GM23338 (cell line): ENCODE measurements around the gene ANKRD23. TPM values are rescaled to one million over a fixed set of nuclear protein-coding genes. Genes with fewer than 3 reads are reported as not detected.
"Not testable (repeated sequence)": the region's sequence is repeated elsewhere in the genome, so short reads cannot be mapped to it uniquely, and the experiment has no call there.

ENCODE experiments used
- ATAC-seq: fragments of 200-7000 bp; cut with Tn5 transposase; 3 replicates; pipeline ENCODE4 v1.9.1; 2020
- DNase-seq: peaks from one replicate; pipeline ENCODE4 v3.0.0-alpha.2; 2015; ENCODE audit warnings: low spot score
- H2AFZ ChIP-seq: fragments of 200-600 bp; sonication (generic); 2 replicates; pipeline ENCODE4 v1.8.0; 2016; ENCODE audit warnings: antibody characterized with exemption, mild to moderate bottlenecking, moderate library complexity
- H3F3A ChIP-seq: fragments of 200-600 bp; sonication (generic); replicated peaks from 2 replicates; pipeline ENCODE4 v1.8.0; 2017; ENCODE audit warnings: antibody characterized with exemption, mixed run types, low read depth
- H3K27ac ChIP-seq: fragments of 200-600 bp; sonication (generic); 2 replicates; pipeline ENCODE4 v1.6.1; 2016; ENCODE audit warnings: low read depth
- H3K27me3 ChIP-seq: fragments of 200-600 bp; sonication (generic); 2 replicates; pipeline ENCODE4 v1.8.0; 2016; ENCODE audit warnings: mild to moderate bottlenecking, mixed run types, moderate library complexity; ENCODE audit not compliant: insufficient read depth
- H3K36me3 ChIP-seq: fragments of 200-600 bp; sonication (generic); 2 replicates; pipeline ENCODE4 v1.8.0; 2016; ENCODE audit warnings: mild to moderate bottlenecking; ENCODE audit not compliant: insufficient read depth
- H3K4me1 ChIP-seq: fragments of 200-600 bp; sonication (generic); 2 replicates; pipeline ENCODE4 v1.8.0; 2016; ENCODE audit warnings: mild to moderate bottlenecking, moderate library complexity; ENCODE audit not compliant: insufficient read depth
- H3K4me2 ChIP-seq: fragments of 200-600 bp; sonication (generic); 2 replicates; pipeline ENCODE4 v1.7.1; 2017; ENCODE audit warnings: mixed run types
- H3K4me3 ChIP-seq: fragments of 200-600 bp; sonication (generic); 2 replicates; pipeline ENCODE4 v1.6.1; 2016; ENCODE audit warnings: mixed run types
- H3K79me2 ChIP-seq: fragments of 200-600 bp; sonication (generic); replicated peaks from 2 replicates; pipeline ENCODE4 v1.8.0; 2017; ENCODE audit warnings: mild to moderate bottlenecking; ENCODE audit not compliant: insufficient read depth
- H3K9me2 ChIP-seq: fragments of 200-600 bp; sonication (generic); 2 replicates; pipeline ENCODE4 v1.8.0; 2017; ENCODE audit not compliant: insufficient read depth
- H4K20me1 ChIP-seq: fragments of 200-600 bp; sonication (generic); replicated peaks from 2 replicates; pipeline ENCODE4 v1.8.0; 2017; ENCODE audit warnings: mild to moderate bottlenecking; ENCODE audit not compliant: insufficient read depth
- H3K27ac Mint-ChIP-seq: 2 replicates; pipeline ENCODE4 v1.8.0; 2020; ENCODE audit warnings: inconsistent platforms, mild to moderate bottlenecking, moderate library complexity, mixed read lengths
- H3K27me3 Mint-ChIP-seq: 3 replicates; pipeline ENCODE4 v1.8.0; 2022; ENCODE audit warnings: low read depth, mild to moderate bottlenecking, moderate library complexity, mixed read lengths, inconsistent platforms; ENCODE audit not compliant: insufficient read depth, poor library complexity
- H3K36me3 Mint-ChIP-seq: 3 replicates; pipeline ENCODE4 v1.8.0; 2021; ENCODE audit warnings: low read depth, mild to moderate bottlenecking, inconsistent platforms, moderate library complexity, mixed read lengths
- H3K4me1 Mint-ChIP-seq: 3 replicates; pipeline ENCODE4 v1.8.0; 2020; ENCODE audit warnings: mild to moderate bottlenecking, inconsistent platforms, mixed read lengths
- H3K4me3 Mint-ChIP-seq: 3 replicates; pipeline ENCODE4 v1.8.0; 2021; ENCODE audit warnings: moderate library complexity, mild to moderate bottlenecking, inconsistent platforms, mixed read lengths
- H3K9me3 Mint-ChIP-seq: 3 replicates; pipeline ENCODE4 v1.8.0; 2020; ENCODE audit warnings: moderate library complexity, mild to moderate bottlenecking, inconsistent platforms, mixed read lengths
- CREB1 ChIP-seq: fragments of 250-450 bp; sonication (Bioruptor Pico); IDR thresholded peaks from 2 replicates; pipeline ENCODE4 v1.5.0; 2020; ENCODE audit warnings: low read depth, mild to moderate bottlenecking, moderate library complexity
- EZH2phosphoT487 ChIP-seq: fragments of 200-600 bp; sonication (generic); IDR thresholded peaks from one replicate; pipeline ENCODE4 v1.8.1; 2018; ENCODE audit warnings: antibody characterized with exemption; ENCODE audit not compliant: unreplicated experiment
- STAT1 ChIP-seq: IDR thresholded peaks from one replicate; pipeline ENCODE4 v1.6.1; 2016; ENCODE audit warnings: antibody characterized with exemption; ENCODE audit not compliant: unreplicated experiment
- ZNF331 ChIP-seq: fragments of 250-450 bp; sonication (Bioruptor Pico); IDR thresholded peaks from 2 replicates; pipeline ENCODE4 v1.5.0; 2020; ENCODE audit warnings: low read depth, mild to moderate bottlenecking, moderate library complexity
- polyA plus RNA-seq: library from polyadenylated mRNA; unstranded; fragments of >200 nt; fragmentation: Nextera tagmentation; extraction: Ambion mirVana; gene quantifications from 2 replicates; pipeline ENCODE4 v1.2.1, GENCODE V29; 2016
- total RNA-seq: library from RNA; depleted of rRNA; stranded (reverse); fragments of >200 nt; shearing (Covaris generic); gene quantifications from 2 replicates; pipeline ENCODE4 v1.2.3, GENCODE V29; 2014
- TF ChIP-seq, protein P1 (sequence below), 2 experiments: fragments of 200-600 bp in 1 of 2; sonication (generic) in 1 of 2; conservative IDR thresholded peaks; 2 replicates each; pipeline versions ENCODE4 v1.5.1 to v1.6.1; 2016 to 2017; ENCODE audit warnings: antibody characterized with exemption in 2 of 2, low read depth in 2 of 2, mild to moderate bottlenecking in 2 of 2, moderate library complexity in 1 of 2
- TF ChIP-seq, protein P2 (sequence below): IDR thresholded peaks from one replicate; pipeline ENCODE4 v1.6.1; 2018; ENCODE audit warnings: antibody characterized with exemption; ENCODE audit not compliant: unreplicated experiment
- TF ChIP-seq, protein P3 (sequence below): fragments of 250-450 bp; sonication (Bioruptor Pico); IDR thresholded peaks from 2 replicates; pipeline ENCODE4 v1.5.0; 2020; ENCODE audit warnings: mild to moderate bottlenecking, moderate library complexity

Gene ANKRD23
- total and polyA plus RNA-seq, 2 experiments from 2014 or later: 4.0 to 5.0 TPM

DNA sequence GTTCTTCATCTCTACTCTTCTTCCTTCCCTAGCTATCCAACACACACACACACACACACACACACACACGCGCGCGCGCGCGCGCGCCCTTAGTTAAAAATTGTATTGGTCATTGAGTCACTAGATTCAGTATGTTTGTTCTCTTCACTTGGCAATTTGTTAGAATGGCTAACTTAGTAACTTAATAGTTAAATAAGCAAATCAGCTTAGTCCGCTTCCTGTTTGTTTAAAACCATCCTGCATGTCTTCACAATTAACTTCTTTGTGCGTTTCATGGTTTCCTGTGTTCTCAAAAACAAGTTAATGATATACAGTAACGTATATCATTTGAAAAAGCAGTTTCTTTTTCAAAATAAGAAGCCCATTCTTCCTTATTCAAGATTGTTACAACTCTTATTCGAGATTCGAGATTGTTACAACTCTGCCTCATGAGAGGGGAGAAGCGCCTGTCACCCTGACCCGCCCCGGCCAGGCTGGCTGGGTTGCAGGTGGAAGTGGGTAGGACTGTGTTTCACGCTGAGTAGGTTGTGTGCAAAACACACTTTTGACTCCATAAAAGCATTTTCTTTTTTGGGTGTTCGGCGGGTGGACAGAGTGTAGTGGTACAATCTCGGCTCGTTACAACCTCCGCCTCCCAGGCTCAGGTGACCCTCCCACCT, 37.2 kb downstream of the ANKRD23 start (continued):
- TF ChIP-seq, protein P1, sequence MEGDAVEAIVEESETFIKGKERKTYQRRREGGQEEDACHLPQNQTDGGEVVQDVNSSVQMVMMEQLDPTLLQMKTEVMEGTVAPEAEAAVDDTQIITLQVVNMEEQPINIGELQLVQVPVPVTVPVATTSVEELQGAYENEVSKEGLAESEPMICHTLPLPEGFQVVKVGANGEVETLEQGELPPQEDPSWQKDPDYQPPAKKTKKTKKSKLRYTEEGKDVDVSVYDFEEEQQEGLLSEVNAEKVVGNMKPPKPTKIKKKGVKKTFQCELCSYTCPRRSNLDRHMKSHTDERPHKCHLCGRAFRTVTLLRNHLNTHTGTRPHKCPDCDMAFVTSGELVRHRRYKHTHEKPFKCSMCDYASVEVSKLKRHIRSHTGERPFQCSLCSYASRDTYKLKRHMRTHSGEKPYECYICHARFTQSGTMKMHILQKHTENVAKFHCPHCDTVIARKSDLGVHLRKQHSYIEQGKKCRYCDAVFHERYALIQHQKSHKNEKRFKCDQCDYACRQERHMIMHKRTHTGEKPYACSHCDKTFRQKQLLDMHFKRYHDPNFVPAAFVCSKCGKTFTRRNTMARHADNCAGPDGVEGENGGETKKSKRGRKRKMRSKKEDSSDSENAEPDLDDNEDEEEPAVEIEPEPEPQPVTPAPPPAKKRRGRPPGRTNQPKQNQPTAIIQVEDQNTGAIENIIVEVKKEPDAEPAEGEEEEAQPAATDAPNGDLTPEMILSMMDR (conservative IDR thresholded peaks at IDR 0.05; ENCODE audit: low read depth in 2 of 2): no peak

DNA sequence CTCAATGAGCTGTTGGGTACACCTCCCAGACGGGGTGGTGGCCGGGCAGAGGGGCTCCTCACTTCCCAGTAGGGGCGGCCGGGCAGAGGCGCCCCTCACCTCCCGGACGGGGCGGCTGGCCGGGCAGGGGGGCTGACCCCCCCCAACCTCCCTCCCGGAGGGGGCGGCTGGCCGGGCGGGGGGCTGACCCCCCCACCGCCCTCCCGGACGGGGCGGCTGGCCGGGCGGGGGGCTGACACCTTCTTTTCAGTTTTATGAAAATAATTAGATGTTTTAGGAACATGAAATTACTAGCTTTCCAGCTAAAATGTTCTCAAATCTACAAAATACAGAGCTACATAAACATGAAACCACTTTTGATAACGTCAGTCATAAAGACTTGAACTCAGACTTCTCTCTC, 37.9 kb downstream of the ANKRD23 start:
- H3K4me3 Mint-ChIP-seq, H3K27ac Mint-ChIP-seq, H3K27me3 Mint-ChIP-seq, H3K4me1 ChIP-seq, H3K79me2 ChIP-seq, H3K9me3 Mint-ChIP-seq, H3K4me1 Mint-ChIP-seq, H3K27me3 ChIP-seq, H2AFZ ChIP-seq, H3K4me3 ChIP-seq, ATAC-seq, H3K36me3 ChIP-seq, H3K4me2 ChIP-seq, H3K27ac ChIP-seq, H3K9me2 ChIP-seq, H3F3A ChIP-seq, H4K20me1 ChIP-seq, DNase-seq: not testable (repeated sequence)
- peaks cover 13% of the 10 kb centered on the region; the same call in 2 of the 3 replicates for H3K36me3 Mint-ChIP-seq

DNA sequence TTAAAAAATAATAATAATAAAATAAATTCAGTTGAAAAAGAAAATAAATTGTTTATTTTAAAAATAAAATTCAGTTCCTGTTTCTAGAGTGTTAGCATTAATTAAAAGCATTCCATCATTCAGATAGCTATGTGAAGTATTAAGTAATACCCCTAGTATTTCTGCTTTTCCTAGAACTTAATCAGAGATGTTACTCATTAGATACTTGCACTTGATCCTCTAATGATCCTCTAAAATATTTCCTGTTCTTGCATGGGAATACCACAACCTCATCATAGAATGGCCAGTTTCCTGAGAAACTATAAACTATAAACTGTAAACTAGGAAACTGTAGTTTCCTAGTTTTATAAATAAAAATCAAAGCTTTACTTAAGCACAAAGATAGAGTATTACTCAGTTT, 38.8 kb downstream of the ANKRD23 start:
- H4K20me1 ChIP-seq: no peaks in the 10 kb centered on the region
- H3K4me2 ChIP-seq: no peak overlapping the region
- no peaks in the 10 kb centered on the region for H3K4me1 ChIP-seq
- H3K36me3 ChIP-seq: no peaks in the 10 kb centered on the region
- H3K79me2 ChIP-seq: no peaks in the 10 kb centered on the region
- H3K27me3 Mint-ChIP-seq: peaks cover 2% of the 10 kb centered on the region
- peaks cover 13% of the 10 kb centered on the region; the same call in 2 of the 3 replicates for H3K36me3 Mint-ChIP-seq
- ATAC-seq: no peak
- no peak for DNase-seq
- H3K27me3 ChIP-seq: no peaks in the 10 kb centered on the region
- H3K4me3 ChIP-seq: no peak overlapping the region
- no peaks in the 10 kb centered on the region; the same call in 1 of the 2 replicates for H3F3A ChIP-seq
- peaks cover 6% of the 10 kb centered on the region; the same call in 1 of the 3 replicates for H3K9me3 Mint-ChIP-seq
- no peak overlapping the region for H3K27ac ChIP-seq
- H3K9me2 ChIP-seq: no peaks in the 10 kb centered on the region
- no peak overlapping the region for H2AFZ ChIP-seq
- no peak overlapping the region for H3K4me3 Mint-ChIP-seq
- H3K27ac Mint-ChIP-seq: no peak overlapping the region
- no peaks in the 10 kb centered on the region for H3K4me1 Mint-ChIP-seq
- TF ChIP-seq CREB1 (CRISPR knock-in tag): no peak
- TF ChIP-seq, protein P2, sequence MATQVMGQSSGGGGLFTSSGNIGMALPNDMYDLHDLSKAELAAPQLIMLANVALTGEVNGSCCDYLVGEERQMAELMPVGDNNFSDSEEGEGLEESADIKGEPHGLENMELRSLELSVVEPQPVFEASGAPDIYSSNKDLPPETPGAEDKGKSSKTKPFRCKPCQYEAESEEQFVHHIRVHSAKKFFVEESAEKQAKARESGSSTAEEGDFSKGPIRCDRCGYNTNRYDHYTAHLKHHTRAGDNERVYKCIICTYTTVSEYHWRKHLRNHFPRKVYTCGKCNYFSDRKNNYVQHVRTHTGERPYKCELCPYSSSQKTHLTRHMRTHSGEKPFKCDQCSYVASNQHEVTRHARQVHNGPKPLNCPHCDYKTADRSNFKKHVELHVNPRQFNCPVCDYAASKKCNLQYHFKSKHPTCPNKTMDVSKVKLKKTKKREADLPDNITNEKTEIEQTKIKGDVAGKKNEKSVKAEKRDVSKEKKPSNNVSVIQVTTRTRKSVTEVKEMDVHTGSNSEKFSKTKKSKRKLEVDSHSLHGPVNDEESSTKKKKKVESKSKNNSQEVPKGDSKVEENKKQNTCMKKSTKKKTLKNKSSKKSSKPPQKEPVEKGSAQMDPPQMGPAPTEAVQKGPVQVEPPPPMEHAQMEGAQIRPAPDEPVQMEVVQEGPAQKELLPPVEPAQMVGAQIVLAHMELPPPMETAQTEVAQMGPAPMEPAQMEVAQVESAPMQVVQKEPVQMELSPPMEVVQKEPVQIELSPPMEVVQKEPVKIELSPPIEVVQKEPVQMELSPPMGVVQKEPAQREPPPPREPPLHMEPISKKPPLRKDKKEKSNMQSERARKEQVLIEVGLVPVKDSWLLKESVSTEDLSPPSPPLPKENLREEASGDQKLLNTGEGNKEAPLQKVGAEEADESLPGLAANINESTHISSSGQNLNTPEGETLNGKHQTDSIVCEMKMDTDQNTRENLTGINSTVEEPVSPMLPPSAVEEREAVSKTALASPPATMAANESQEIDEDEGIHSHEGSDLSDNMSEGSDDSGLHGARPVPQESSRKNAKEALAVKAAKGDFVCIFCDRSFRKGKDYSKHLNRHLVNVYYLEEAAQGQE: no peak
- TF ChIP-seq, protein P3, sequence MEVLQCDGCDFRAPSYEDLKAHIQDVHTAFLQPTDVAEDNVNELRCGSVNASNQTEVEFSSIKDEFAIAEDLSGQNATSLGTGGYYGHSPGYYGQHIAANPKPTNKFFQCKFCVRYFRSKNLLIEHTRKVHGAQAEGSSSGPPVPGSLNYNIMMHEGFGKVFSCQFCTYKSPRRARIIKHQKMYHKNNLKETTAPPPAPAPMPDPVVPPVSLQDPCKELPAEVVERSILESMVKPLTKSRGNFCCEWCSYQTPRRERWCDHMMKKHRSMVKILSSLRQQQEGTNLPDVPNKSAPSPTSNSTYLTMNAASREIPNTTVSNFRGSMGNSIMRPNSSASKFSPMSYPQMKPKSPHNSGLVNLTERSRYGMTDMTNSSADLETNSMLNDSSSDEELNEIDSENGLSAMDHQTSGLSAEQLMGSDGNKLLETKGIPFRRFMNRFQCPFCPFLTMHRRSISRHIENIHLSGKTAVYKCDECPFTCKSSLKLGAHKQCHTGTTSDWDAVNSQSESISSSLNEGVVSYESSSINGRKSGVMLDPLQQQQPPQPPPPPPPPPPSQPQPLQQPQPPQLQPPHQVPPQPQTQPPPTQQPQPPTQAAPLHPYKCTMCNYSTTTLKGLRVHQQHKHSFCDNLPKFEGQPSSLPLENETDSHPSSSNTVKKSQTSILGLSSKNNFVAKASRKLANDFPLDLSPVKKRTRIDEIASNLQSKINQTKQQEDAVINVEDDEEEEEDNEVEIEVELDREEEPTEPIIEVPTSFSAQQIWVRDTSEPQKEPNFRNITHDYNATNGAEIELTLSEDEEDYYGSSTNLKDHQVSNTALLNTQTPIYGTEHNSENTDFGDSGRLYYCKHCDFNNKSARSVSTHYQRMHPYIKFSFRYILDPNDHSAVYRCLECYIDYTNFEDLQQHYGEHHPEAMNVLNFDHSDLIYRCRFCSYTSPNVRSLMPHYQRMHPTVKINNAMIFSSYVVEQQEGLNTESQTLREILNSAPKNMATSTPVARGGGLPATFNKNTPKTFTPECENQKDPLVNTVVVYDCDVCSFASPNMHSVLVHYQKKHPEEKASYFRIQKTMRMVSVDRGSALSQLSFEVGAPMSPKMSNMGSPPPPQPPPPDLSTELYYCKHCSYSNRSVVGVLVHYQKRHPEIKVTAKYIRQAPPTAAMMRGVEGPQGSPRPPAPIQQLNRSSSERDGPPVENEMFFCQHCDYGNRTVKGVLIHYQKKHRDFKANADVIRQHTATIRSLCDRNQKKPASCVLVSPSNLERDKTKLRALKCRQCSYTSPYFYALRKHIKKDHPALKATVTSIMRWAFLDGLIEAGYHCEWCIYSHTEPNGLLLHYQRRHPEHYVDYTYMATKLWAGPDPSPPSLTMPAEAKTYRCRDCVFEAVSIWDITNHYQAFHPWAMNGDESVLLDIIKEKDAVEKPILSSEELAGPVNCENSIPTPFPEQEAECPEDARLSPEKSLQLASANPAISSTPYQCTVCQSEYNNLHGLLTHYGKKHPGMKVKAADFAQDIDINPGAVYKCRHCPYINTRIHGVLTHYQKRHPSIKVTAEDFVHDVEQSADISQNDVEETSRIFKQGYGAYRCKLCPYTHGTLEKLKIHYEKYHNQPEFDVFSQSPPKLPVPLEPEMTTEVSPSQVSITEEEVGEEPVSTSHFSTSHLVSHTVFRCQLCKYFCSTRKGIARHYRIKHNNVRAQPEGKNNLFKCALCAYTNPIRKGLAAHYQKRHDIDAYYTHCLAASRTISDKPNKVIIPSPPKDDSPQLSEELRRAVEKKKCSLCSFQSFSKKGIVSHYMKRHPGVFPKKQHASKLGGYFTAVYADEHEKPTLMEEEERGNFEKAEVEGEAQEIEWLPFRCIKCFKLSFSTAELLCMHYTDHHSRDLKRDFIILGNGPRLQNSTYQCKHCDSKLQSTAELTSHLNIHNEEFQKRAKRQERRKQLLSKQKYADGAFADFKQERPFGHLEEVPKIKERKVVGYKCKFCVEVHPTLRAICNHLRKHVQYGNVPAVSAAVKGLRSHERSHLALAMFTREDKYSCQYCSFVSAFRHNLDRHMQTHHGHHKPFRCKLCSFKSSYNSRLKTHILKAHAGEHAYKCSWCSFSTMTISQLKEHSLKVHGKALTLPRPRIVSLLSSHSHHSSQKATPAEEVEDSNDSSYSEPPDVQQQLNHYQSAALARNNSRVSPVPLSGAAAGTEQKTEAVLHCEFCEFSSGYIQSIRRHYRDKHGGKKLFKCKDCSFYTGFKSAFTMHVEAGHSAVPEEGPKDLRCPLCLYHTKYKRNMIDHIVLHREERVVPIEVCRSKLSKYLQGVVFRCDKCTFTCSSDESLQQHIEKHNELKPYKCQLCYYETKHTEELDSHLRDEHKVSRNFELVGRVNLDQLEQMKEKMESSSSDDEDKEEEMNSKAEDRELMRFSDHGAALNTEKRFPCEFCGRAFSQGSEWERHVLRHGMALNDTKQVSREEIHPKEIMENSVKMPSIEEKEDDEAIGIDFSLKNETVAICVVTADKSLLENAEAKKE (CRISPR knock-in tag): no peak
- TF ChIP-seq ZNF331 (CRISPR knock-in tag): no peak
- TF ChIP-seq EZH2phosphoT487: no peak
- TF ChIP-seq STAT1: no peak
